NCI-H2107 treated with DMSO at 0.1 percent for 48 hours (cell line): ENCODE results near the gene ITGB3BP.
"Not testable (repeated sequence)": the region's sequence is repeated elsewhere in the genome, so short reads cannot be mapped to it uniquely, and the experiment has no call there.

ENCODE experiments used
- DNase-seq: peaks from one replicate; lab custom pipeline; 2025; ENCODE audit not compliant: unreplicated experiment; lab: John Stamatoyannopoulos, UW

ITGB3BP gene

DNA sequence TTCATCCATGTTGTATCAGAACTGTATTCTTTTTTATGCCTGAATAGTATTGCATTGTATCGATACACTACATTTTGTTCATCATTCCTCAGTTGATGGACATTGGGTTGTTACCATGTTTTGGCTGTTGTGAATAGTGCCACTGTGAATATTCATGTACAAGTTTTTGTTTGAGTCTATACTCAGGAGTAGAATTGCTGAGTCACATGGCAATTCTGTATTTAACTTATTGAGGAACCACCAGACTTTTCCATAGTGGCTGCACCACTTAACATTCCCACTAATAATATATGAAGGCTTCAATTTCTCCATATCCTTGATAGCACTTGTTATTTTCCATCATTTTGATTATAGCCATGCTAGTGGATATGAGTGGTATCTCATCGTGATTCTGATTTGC is 99.4 kb downstream of the ITGB3BP start:
- DNase-seq = no peak

DNA sequence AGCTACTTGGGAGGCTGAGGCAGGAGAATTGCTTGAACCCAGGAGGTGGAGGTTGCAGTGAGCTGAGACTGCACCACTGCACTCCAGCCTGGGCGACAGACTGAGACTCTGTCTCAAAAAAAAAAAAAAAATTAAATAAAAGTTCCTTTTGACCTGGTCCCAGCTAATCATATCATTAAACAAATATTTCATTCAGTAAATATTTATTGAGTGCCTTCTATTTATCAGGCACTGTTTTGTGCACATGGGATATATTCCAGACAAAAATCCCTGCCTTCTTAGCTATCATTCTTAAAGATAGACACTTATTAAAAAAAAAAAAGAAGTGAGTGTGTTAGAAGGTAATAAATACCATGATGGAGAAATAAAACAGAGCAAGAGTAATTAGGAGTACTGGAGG is 102.3 kb downstream of the ITGB3BP start:
- not testable (repeated sequence) for DNase-seq

DNA sequence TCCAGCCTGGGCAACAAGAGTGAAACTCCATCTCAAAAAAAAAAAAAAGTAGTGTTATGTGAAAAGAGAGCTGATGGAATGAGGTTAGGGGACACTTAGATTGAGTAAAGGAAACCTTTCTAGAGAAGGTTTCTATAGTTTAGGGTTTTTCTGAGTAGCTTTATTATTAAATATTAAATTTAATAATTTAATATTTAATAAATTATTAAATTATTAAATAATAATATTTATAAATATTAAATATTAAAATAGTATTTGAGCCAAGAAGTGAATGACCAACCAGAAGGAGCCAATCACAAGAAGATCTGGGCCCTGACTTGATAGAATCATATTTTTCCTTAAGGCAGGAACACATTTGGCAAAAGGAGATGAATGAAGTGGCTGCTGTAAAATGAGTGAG is 104.9 kb downstream of the ITGB3BP start:
- DNase-seq = no peak

DNA sequence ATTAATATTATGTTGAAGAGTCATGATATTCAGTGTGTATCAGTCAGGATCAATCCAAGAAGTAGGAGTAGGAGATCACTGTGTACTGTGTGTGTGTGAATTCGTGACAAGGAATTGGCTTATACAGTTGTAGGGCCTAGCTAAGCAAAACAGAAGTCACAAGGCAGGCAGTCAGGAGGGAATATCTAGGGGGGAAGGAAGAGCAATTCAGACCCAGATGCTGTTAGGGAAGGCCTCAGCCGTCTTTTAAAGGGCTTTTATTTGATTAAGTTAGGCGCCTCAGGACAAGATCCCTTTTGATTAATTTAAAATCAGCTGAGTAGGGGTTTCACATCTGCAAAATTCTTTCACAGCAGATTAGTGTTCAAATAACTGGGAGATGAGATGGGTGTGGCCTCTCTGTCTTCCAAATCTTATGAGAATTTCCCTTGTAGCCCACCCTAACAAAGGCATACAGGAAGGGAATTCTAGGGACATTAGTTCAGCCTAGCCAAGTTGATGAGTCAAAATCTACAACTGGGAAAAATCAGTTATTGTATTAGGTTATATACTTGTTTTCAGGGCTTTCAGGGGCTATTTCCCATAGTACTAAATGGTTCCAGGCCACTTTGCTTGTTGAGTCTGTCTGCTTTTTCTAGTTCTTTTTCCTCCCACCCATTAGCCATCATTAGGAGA is 108.2 kb downstream of the ITGB3BP start:
- DNase-seq = no peak

DNA sequence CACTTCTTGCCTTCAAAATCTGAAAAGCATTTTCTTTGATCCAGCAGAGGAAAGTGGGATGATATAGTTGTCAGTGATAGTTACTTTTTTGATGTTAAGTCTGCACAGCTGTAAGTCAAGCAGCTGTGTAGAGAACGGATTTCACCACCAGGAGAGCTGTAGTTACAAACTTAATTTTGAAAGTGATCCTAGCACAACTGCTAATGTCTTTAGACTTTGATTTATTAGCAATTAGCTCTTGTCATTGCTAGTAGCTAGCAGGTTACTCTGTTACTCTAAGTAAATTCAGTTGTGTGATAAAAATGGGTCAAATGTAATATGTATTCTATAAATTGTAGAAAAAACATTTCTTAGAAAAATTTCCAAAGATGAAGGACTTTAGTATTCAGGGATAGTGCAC is 109.6 kb downstream of the ITGB3BP start:
- DNase-seq = no peak

DNA sequence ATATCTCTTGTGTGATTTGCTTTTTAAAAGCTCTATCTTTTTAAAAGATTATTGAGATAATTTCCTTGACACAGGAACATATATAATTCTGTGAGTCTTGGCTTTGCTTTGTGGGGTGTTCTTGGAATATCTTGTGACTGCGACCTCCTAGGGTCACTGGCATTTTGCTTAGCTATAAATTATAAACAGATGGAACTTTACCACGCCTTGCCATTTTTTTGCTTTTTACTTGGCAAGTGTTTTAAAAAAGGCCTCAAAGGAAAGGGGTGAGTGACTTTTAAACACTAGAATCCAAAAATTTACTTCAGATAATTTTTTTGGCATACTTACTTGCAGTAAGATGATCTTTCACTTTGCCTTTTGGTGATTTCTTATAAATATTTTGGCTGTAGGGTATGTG is 112.0 kb downstream of the ITGB3BP start:
- DNase-seq = no peak

DNA sequence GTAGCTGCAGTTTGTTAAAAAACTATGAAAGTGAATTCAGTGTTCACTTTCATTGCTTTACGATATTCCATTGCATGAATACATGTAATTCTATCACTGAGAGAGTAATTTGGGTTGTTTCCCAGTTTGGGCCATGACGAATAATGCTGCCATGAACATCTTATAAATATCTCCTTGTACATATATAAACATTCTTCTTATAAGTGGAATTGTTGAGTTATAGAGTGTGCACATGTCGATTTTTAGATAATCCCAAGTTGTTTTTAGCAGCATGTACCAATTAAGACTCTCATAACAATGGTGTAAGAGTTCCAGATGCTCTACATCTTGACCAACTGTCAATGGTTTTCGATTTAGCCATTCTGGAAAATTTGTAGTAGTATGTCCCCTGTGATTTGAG is 114.7 kb downstream of the ITGB3BP start:
- no peak for DNase-seq

DNA sequence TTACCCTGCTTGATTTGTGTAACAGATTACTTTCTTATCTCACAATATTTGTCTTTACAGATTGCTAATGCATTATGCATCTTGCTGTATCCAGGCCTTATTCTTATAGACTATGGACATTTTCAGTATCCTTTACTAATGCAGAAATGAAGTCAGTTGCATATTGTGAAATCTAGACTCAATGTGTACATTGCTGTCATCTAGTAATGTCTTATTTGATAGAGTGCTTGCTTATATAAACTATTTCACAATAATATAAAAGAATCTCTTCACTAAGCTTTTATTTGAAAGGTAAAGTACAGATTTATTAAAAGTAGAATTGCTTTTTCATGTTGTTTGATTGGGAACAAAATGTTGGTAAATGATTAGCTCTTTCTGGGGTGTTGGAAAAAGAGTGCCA is 116.0 kb downstream of the ITGB3BP start:
- no peak for DNase-seq

DNA sequence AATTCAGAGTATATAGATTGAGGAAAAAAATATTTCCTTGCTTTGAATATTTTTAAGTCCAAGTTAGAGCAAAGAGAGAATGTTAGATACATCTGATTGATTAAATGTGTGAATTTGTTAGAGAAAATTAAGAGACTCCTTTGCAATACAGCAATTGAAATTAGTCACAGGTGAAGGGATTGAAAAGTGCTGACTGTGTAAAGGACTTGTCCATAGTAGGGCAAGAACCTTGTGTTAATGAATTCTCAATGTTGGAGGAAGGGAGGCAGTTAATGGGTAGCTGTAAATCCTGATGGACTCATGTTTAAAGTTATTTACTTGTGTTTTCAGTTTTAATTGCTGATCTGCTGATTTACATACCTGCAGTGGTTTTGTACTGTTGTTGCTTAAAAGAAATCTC is 117.0 kb downstream of the ITGB3BP start:
- no peak for DNase-seq

DNA sequence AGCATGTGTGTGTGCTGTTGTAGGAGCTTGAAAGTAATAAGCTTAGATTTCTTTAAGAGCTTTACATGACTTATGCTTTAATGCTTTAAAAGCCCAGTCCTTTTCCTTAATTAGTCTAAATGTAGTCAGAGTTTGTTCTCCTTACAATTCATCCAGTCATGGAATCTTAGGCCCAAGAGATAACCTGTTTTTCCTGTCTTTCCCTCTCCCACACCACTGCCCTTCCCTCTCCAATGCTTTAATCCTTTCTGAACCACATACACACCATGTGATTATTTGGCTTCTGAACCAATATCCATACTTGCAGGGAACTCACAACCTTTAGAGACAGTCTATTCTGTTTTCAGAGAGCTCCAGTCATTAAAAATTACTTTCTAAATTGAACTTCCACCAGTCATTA is 118.0 kb downstream of the ITGB3BP start:
- DNase-seq = no peak

DNA sequence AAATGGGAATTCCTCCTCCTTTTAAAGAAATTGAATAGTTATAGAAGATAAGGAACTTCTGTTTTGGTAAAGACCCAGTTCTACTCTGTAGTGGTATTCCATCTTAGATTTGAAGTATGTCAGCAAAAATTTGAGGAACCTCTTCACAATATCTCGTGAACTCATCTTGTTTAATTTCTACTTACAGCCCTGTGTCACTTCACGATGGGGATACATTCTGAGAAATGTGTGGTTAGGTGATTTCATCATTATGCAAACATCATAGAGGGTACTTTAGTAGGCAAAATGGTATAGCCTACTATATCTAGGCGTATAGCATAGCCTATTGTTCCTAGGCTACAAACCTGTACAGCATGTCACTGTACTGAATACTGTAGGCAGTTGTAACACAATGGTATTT is 119.6 kb downstream of the ITGB3BP start:
- DNase-seq = no peak

DNA sequence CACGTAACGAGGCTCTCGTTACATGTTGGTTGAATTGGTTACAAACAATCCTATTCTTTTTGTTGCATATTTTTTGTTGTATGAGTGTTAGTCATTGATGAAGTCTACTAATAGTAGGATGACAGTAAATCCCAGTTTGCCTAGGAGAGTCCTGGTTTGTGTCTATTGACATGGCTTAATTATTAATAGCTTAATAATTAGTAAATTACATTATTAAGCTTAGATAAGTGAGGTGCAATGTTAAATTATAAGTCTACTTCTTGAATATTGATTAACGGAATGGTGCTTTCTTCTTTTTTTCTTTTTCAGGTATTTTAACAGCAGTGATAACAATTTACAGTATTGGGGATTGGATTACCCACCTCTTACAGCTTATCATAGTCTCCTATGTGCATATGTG is 121.1 kb downstream of the ITGB3BP start:
- DNase-seq = no peak
